HG02938 (cell line): ENCODE data around the gene RANBP9.

Source experiments
- ATAC-seq: cut with Tn5 transposase; IDR thresholded peaks from one replicate; pipeline ENCODE4 v1.9.1; 2021; ENCODE audit warnings: mild to moderate bottlenecking, moderate library complexity; ENCODE audit not compliant: unreplicated experiment

The RANBP9 gene

GRCh38 chr6:13679996-13680395, 31.6 kb downstream of the RANBP9 start:
- no peak for ATAC-seq

DNA sequence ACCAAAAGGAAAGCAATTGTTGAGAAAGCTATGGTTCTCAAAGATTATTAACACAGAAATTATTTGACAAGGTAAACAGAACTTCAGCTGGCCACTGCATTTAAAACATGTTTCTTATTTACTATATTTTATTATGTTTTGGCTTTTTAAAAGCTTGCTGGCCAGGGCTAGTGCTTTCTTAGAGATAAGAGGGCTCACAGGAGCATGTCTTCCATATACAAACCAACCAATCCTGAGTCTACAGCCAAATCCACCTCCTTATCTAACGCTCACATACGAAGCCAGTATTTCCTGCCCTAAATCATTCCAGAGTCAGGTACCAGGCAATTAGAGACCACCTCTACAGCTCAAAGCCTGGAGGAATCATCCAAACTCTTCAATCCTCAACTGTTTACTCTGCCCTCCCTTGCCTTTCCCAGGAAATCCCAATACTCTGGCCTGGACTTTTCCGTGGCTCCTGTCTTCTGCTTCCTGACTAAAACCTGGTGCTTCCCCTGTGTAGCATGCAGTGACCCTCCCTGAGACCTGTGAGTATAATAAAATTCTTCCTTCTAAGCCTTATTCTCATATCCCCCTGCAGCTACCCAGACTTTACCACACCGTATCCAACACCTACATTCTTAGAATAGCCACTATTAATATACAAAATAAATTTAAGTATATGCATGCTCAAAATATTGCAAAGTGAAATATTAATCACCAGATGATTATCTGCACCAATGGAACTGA, 33.2 kb downstream of the RANBP9 start:
- ATAC-seq, result no peak

DNA sequence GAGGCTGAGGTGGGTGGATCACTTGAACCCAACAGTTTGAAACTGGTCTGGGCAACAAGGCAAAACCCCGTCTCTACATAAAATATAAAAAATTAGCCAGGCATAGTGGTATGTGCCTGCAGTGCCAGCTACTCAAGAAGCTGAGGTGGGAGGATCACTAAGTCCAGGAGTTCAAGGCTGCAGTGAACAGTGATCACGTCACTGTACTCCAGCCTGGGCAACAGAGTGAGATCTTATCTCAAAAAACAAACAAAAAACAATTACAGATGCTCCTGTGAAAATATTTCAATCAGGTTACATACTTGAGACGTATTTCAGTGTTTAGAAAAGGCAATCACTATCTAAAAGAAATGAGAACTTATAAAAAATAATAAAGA, 33.8 kb downstream of the RANBP9 start:
- ATAC-seq, result no peak

DNA sequence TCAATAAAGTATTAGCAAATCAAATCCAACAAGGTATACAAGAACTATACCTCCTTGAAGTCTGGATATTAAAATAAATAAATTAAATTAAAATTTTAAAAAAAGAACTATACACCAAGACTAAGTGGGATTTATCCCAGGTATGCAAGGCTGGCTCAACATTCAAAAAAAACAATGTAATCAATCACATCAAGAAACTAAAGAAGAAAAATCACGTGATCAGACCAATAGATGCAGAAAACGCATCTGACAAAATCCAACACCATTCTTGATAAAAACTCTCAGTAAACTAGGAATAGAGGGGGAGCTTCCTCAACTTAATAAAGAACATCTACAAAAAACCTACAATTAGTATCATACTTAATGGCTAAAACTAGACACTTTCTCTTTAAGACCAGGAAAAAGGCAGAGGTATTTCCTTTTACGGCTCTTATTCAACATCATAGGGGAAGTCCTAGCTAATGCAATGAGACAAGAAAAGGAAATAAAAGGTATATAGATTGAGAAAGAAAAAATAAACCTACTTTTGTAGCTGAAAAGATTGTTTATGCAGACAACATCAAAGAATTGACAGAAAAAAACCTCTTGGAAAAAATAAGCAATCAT, 35.0 kb downstream of the RANBP9 start:
- ATAC-seq, result no peak

DNA sequence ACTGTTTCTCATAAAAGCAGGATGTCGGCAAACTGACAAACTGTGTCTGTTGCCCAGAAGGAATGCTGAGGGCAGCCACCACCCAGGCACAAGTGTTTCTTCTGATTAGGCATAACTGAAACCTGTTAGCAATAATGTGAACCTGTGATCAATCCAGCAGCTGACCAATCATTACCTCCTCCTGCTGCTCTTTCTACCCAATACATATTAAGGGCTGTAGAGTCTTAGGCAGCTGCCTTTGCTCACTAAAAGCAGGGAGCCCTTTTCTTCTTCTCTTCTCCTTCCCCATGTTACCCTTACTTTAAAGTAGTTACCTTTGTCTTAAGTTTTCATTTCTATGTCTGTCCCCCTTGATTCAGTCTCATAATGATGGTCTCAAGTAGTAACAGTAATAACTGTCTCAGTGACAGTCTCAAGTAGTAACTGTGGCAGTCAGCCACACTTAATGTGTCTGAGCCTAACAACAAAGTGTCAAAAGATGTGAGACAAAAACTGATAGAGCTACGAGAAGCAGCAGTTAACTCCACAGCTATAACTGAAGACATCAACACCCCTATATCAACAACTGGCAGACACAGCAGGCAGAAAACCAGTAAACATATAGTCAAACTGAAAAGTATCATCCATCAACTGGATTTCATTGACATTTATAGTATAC, 37.0 kb downstream of the RANBP9 start:
- no peak for ATAC-seq

DNA sequence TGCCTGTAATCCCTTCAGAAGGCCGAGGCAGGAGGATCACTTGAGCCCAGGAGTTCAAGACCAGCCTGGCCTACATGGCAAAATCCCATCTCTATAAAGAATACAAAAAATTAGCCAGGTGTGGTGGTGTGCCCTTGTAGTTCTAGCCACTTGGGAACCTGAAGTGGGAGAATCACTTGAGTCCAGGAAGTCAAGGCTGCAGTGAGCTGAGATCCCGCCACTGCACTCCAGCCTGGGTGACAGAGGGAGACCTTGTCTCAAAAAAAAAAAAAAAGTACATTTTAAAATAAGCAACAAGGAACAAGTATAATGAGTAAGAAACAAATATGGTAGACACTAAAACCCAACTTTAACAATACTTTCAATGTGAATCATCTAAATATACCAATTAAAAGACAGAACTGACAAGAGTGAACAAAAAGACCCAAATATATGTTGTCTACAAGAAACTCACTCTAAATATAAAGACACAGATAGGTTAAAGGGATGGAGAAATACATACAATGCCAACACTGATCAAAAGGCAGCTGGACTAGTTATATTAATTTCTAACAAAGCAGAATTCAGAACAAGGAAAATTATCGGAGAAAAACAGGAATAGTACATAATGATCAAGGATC, 37.7 kb downstream of the RANBP9 start:
- ATAC-seq, result no peak

DNA sequence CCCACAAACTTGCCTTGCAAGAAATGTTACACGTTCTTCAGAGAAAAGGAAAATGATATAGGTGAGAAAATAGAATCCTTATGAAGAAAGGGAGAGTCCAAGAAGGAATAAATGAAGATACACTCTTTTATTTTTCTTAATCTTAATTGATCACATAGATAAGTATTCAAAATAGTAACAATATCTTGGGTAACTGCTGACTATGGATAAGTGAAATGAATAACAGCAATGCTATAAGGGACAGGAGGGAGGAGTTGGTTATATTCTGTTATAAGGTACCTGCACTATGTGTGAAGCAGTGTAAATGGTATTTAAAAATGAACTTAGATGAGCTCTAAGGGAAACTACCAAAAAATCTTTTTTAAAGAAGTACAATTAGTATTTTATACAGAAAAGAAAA, 38.3 kb downstream of the RANBP9 start:
- no peak for ATAC-seq

- ATAC-seq, result no peak
Observed at GRCh38 chr6:13672904-13673303, 38.7 kb downstream of the RANBP9 start.

GRCh38 chr6:13671548-13672127, 40.0 kb downstream of the RANBP9 start:
- ATAC-seq, result no peak

DNA sequence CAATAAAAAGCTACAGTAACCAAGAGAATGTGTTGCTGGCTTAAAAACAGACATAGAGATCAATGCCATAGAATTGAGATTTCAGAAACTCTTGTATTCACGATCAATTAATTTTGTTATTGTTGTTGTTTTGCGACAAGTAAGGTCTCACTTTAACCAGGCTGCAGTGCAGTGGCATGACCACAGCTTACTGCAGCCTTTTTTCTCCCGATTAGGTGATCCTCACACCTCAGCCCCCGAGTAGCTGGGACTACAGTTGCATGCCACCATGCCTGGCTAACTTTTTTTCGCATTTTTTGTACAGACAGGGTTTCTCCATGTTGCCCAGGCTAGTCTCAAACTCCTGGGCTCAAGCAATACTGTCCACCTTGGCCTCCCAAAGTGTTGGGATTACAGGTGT, 42.2 kb downstream of the RANBP9 start:
- ATAC-seq, result no peak

DNA sequence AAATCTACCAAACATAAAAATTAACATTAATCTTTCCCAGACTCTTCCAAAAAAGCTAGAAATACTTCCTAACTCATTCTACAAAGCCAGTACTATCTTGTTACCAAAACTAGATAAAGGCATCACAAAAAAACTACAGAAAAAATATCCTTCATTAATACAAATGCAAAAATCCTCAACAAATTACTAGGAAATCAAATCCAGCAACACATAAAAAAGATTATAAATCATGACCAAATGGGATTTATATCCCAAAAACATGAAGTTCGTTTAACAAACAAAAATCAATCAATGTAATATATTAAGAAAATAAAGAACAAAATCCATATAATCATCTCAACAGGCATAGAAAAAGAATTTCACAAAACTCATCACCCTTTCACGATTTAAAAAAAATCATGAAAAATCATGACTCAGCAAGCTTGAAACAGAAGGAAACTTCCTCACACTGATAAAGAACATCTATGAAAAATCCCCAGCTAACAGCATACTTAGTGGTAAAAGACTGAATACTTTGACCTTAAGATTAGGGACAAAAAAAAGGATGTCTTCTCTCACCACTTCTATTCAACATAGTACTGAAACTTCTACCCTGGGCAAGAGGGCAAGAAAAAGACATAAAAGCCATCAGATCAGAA, 43.2 kb downstream of the RANBP9 start:
- ATAC-seq, result no peak

GRCh38 chr6:13667655-13668054, 44.0 kb downstream of the RANBP9 start:
- no peak for ATAC-seq

DNA sequence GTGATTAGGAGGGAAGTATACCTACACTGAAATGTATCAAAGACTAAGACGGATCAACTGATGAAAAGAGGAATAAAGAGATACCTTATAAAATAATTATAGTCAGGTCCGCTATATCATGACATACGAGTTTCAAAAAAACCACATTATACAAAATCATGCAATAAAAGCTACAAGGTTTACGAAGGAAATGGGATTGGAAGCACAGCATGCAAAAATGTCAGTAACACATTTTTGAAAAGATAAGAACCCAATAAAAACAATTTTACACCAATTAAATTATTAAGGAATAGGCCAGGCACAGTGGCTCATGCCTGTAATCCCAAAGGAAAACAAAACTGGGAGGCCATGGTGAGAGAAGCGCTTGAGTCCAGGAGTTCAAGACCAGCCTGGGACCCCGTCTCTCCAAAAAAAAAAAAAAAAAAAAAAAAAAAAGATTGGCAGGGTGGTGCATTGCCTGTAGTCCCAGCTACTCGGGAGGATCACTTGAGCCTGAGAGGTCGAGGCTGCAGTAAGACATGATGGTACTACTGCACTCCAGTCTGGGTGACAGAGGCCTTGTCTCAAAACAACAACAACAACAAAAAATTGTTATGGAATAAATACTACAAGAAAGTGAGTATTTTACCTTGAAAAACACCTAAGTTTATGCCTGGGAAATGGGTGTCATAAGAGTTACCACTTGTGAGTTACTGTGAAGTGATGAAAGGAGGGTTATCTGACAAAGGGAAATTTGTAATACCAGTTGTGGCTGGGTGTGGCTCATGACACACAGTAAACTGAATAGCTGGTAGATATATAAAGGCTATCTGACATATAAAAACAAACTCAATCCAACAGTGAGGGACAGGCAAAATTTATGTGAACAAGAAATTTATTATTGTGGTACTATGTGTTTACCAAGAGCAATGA, 45.2 kb downstream of the RANBP9 start:
- no peak for ATAC-seq

DNA sequence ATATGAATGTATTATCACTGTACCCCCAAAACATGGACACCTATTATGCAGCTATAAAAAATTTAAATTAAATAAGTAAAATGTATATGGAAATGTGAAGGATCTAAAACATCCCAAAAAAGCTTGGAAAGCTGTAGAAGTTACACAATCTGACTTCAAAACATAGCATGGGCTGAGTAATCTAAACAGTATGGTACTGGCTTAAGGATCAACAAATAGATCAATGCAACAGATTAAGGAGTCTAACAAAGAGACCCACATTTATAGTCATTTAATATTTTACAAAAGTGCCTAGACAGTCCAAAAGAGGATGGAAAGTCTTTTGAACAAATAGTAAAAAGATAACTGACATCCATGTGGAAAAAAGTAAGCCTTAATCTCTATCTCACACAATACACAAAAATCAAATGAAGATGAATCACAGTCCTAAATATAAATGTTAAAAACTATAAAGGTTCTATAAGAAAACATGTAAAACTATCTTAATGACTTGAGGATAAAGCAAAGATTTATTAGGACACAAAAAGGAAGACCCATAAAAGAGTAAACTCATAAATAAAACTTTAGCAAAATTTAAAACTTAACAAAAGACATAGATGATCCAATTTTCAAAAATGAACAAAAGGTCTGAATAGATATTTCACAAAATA, 46.8 kb downstream of the RANBP9 start:
- no peak for ATAC-seq

DNA sequence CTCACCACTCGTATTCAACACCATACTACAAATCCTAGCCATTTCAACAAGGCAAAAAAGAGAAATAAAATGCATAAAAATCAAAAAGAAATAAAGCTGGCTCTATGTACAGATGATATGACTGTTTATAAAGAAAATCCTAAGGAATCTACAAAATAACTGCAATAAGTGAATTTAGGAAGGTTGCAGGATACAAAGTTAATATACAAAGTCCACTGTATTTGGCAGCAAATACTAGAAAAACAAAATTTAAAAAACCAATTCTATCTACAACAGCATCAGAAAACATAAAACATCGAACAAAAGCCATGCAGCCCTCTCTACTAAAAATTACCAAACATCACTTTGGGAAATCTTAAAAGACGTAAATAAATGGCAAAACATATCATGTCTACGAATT, 47.6 kb downstream of the RANBP9 start:
- no peak for ATAC-seq

GRCh38 chr6:13662651-13663334, 48.8 kb downstream of the RANBP9 start:
- ATAC-seq, result no peak

- no peak for ATAC-seq
Observed at GRCh38 chr6:13661647-13662046, 50.0 kb downstream of the RANBP9 start.

DNA sequence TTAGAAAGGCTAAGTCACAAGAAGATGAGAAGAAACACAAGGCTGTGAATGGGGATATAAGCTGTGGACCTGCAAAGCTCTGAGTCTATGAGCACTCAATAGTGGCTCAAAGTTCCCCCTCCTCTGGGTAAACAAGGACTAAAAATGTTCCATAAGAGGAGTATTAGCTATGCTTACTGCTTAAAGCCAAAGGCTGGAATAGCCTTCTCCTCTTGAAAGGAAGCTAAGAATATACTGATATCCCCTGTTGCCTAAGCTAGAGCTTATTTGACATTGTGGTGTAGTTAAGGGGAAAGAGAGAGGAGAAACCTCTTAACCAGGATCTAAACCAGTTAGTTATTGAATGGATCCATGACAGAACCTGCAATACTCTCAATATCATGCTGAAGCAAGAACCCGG, 50.7 kb downstream of the RANBP9 start:
- ATAC-seq, result no peak

DNA sequence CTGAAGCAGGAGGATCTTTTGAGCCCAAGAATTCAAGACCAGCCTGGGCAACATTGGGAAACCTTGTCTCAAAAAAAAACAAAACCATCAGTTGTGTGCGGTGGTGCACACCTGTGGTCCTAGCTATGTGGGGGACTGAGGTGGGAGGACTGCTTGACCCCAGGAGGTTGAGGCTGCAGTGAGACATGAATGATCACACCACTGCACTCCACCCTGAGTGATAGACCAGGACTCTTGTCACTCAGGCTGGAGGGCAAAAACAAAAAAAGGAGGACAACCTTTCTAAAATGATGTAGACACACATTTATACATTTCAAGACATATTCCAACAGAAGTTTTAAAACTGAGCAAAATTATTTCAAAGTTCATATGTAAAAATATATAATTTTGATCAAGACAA, 51.4 kb downstream of the RANBP9 start:
- no peak for ATAC-seq
